Thyroid gland (tissue), 4 donors: Measurements from ENCODE around the gene RP2. TPM values are rescaled to one million over a fixed set of nuclear protein-coding genes. Genes with fewer than 3 reads are reported as not detected.

Experiments
- DNase-seq, 2 donors: peaks; one replicate each; pipeline ENCODE4 v3.0.0-alpha.2; 2019
- H3K27ac ChIP-seq, 3 donors: fragments of 200-600 bp; sonication (generic); 1 replicate in 2 of 3; 2 replicates in 1 of 3; pipeline ENCODE4 v1.5.1; 2016 to 2019; ENCODE audit warnings: mild to moderate bottlenecking in 1 of 3, moderate library complexity in 1 of 3
- H3K27me3 ChIP-seq: fragments of 200-600 bp; sonication (generic); one replicate; pipeline ENCODE4 v1.5.1; 2019
- H3K36me3 ChIP-seq, 2 donors: fragments of 200-600 bp; sonication (generic); one replicate each; pipeline ENCODE4 v1.5.1; 2016 to 2019
- H3K4me1 ChIP-seq, 2 donors: fragments of 200-600 bp; sonication (generic); one replicate each; pipeline ENCODE4 v1.5.1; 2017 to 2019
- H3K4me3 ChIP-seq, 3 donors: fragments of 200-600 bp; sonication (generic); replicated peaks in 1 of 3; 1 replicate in 2 of 3; 2 replicates in 1 of 3; pipeline ENCODE4 v1.5.1; 2016; ENCODE audit warnings: mild to moderate bottlenecking in 1 of 3
- H3K9me3 ChIP-seq: fragments of 200-600 bp; sonication (generic); one replicate; pipeline ENCODE4 v1.5.1; 2017
- CTCF ChIP-seq, 6 experiments: fragments of 200-600 bp in 3 of 6; fragments of 450-650 bp in 3 of 6; sonication (generic) in 3 of 6; IDR thresholded peaks; one replicate each; pipeline ENCODE4 v1.5.1; 2016 to 2019; ENCODE audit warnings: antibody characterized with exemption in 6 of 6, mild to moderate bottlenecking in 2 of 6, inconsistent platforms in 1 of 6, moderate library complexity in 1 of 6
- POLR2A ChIP-seq, 2 donors: fragments of 450-650 bp; IDR thresholded peaks; one replicate each; pipeline ENCODE4 v1.6.1; 2017; ENCODE audit warnings: antibody characterized with exemption in 2 of 2, mild to moderate bottlenecking in 2 of 2, moderate library complexity in 1 of 2
- WGBS, 2 donors: methylation state at CpG; one replicate each; pipeline ENCODE4 v1.1.5; 2017; 5-methylcytosine and 5-hydroxymethylcytosine counted together
- intact Hi-C: fragments of 100-400 bp; cut with DNase I; formaldehyde crosslinking; loops from one replicate; pipeline ENCODE4 v1.15.1; 2023
- total RNA-seq, 4 donors: library from RNA; depleted of rRNA; stranded (reverse); fragments of >200 nt; gene quantifications; one replicate each; pipeline ENCODE4 v1.2.3, GENCODE V29; 2016

RP2 gene
- total RNA-seq, 4 donors from 2014 or later = 7.5 to 12.9 (median 10.1) TPM

- no peaks in the 10 kb centered on the region for H3K36me3 ChIP-seq
- no peaks in the 10 kb centered on the region for H3K9me3 ChIP-seq
- H3K4me1 ChIP-seq = no peaks in the 10 kb centered on the region
- H3K27ac ChIP-seq = no peak overlapping the region
- no peaks in the 10 kb centered on the region for H3K27me3 ChIP-seq
- TF ChIP-seq POLR2A (IDR thresholded peaks at IDR 0.05) (no peak), CTCF (IDR thresholded peaks at IDR 0.05) (no peak)
- no peak for DNase-seq
- H3K4me3 ChIP-seq = no peak overlapping the region
- intact Hi-C loops = no loop called here
Observed at GRCh38 chrX:46898207-46898606, 61.4 kb downstream of the RP2 start.

- peak; percentile 87 for DNase-seq
- WGBS, 2 donors = 0% methylated on average over 1 of the region's 14 CpGs; no CpG with 5 or more reads in 1 of the 2 donors
- intact Hi-C loops = no loop called here
- no peaks in the 10 kb centered on the region for H3K36me3 ChIP-seq
- no peak overlapping the region for H3K4me3 ChIP-seq
- peak; percentile 15 to 81 (median 60) for TF ChIP-seq CTCF (IDR thresholded peaks at IDR 0.05)
- TF ChIP-seq POLR2A (IDR thresholded peaks at IDR 0.05) = no peak
- no peaks in the 10 kb centered on the region for H3K4me1 ChIP-seq
- H3K9me3 ChIP-seq = no peaks in the 10 kb centered on the region
- no peaks in the 10 kb centered on the region for H3K27me3 ChIP-seq
- peak overlapping the region in 1 of 3 donors; percentile 14 for H3K27ac ChIP-seq
Observed at GRCh38 chrX:46903458-46904242, 66.8 kb downstream of the RP2 start.

GRCh38 chrX:46904626-46905025, 67.8 kb downstream of the RP2 start:
- 80 to 85% methylated on average over 2 of the region's 2 CpGs for WGBS, 2 donors
- Histone ChIP-seq H3K27ac (no peak overlapping the region), H3K36me3 (no peaks in the 10 kb centered on the region), H3K4me3 (no peak overlapping the region), H3K27me3 (no peaks in the 10 kb centered on the region), H3K9me3 (no peaks in the 10 kb centered on the region), H3K4me1 (no peaks in the 10 kb centered on the region)
- intact Hi-C loops = no loop called here
- no peak for DNase-seq
- TF ChIP-seq POLR2A (IDR thresholded peaks at IDR 0.05) (no peak), CTCF (IDR thresholded peaks at IDR 0.05) (no peak)

- Histone ChIP-seq H3K27me3 (no peaks in the 10 kb centered on the region), H3K9me3 (no peaks in the 10 kb centered on the region), H3K4me1 (no peaks in the 10 kb centered on the region), H3K36me3 (no peaks in the 10 kb centered on the region), H3K4me3 (no peak overlapping the region), H3K27ac (no peak overlapping the region)
- TF ChIP-seq CTCF (IDR thresholded peaks at IDR 0.05) (no peak), POLR2A (IDR thresholded peaks at IDR 0.05) (no peak)
- intact Hi-C loops = no loop called here
- DNase-seq = no peak
- WGBS, 2 donors = 92 to 98% methylated on average over 3 of the region's 3 CpGs
Observed at GRCh38 chrX:46910415-46910814, 73.6 kb downstream of the RP2 start.

GRCh38 chrX:46912098-46912602, 75.3 kb downstream of the RP2 start, which contains the start of gene JADE3:
Gene JADE3 (plus strand): TSS chrX:46912421. CDS start chrX:46984895, 72,474 bp downstream.
- H3K36me3 ChIP-seq = no peaks in the 10 kb centered on the region
- H3K27me3 ChIP-seq = no peaks in the 10 kb centered on the region
- WGBS, 2 donors = 3 to 17% methylated on average over 1 to 7 of the region's 64 CpGs
- intact Hi-C loops = no loop called here
- no peak for TF ChIP-seq CTCF (IDR thresholded peaks at IDR 0.05)
- peak in 1 of 2 donors; percentile 70 for TF ChIP-seq POLR2A (IDR thresholded peaks at IDR 0.05)
- no peaks in the 10 kb centered on the region for H3K9me3 ChIP-seq
- peak within 1 kb of the TSS; percentile 33 to 58 (median 56) for H3K4me3 ChIP-seq
- H3K27ac ChIP-seq = peak within 1 kb of the TSS; percentile 52 to 59 (median 59)
- DNase-seq = peak; percentile 81 to 83
- no peaks in the 10 kb centered on the region for H3K4me1 ChIP-seq
